Keratinocyte (primary cell): ENCODE measurements around the gene CHTOP.

ENCODE experiments used
- CTCF ChIP-seq, 3 experiments: IDR thresholded peaks in 1 of 3; conservative IDR thresholded peaks in 1 of 3; optimal IDR thresholded peaks in 1 of 3; 2 replicates in 2 of 3; 3 replicates in 1 of 3; pipeline versions ENCODE3 to v1.5.1; 2011; ENCODE audit warnings: low read length in 3 of 3, mild to moderate bottlenecking in 3 of 3, moderate library complexity in 2 of 3, control low read depth in 1 of 3, inconsistent platforms in 1 of 3; ENCODE audit not compliant: insufficient read depth in 2 of 3; ENCODE audit errors: extremely low read depth in 1 of 3
- EZH2 ChIP-seq: IDR thresholded peaks from one replicate; pipeline ENCODE4 v1.6.1; 2012; ENCODE audit warnings: inconsistent platforms, mild to moderate bottlenecking, low read length, moderate library complexity

DNA sequence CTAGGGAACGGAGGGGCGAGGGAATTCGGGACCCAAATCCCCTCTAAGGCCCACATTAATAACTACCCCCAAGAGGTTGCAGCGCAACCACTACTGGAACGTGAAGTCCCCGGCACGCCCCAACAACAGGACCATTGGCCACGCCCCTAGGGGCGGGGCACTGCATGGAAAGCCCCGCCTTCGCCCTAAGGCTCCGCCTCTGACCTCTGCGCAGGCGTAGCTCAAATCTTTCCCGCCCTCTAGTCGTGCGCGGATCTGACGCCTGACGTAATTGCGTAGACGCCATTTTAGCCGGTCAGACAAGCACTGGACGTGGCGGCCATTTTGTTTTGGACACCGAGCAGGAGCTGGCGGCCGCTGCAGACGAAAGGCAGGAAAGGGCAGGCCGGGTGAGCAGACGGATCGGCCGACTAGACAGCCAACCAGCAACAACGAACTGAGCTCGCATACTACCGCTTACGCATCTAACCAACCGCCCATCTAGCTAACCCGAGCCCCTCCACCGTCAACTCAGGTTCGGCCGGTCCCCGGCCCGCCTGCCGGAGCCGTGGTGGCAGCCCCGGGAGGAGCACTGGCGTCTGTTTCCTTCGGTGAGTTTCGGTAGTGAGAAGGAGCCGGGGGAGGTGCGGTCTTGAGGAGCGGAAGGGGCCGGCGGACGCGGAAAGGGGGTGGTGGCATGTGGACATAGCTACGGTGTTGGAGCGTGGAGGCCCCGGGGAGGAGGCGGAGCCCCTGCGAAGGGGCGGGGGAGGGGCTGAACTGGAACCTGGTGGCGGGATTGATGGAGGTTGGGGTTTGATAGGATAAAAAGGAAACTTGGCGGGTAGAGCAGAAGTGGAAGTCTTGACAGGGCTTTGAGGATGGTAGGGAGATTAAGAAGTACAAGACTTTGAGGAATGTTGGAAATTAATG lies at the start of gene CHTOP:
- TF ChIP-seq CTCF (optimal IDR thresholded peaks at IDR 0.05 in 1 of 3, IDR thresholded peaks at IDR 0.05 in 1 of 3, conservative IDR thresholded peaks at IDR 0.05 in 1 of 3; ENCODE audit: extremely low read depth in 1 of 3, insufficient read depth in 2 of 3, low read length in 3 of 3) (no peak), EZH2 (no peak)
